GM12874 (cell line): ENCODE data around the gene PIANP.

Source experiments
- CTCF ChIP-seq: IDR thresholded peaks from 2 replicates; pipeline ENCODE4 v1.5.1; 2011; ENCODE audit warnings: low read depth, mild to moderate bottlenecking, control low read depth, low read length, moderate library complexity; ENCODE audit not compliant: insufficient read depth

PIANP gene

DNA sequence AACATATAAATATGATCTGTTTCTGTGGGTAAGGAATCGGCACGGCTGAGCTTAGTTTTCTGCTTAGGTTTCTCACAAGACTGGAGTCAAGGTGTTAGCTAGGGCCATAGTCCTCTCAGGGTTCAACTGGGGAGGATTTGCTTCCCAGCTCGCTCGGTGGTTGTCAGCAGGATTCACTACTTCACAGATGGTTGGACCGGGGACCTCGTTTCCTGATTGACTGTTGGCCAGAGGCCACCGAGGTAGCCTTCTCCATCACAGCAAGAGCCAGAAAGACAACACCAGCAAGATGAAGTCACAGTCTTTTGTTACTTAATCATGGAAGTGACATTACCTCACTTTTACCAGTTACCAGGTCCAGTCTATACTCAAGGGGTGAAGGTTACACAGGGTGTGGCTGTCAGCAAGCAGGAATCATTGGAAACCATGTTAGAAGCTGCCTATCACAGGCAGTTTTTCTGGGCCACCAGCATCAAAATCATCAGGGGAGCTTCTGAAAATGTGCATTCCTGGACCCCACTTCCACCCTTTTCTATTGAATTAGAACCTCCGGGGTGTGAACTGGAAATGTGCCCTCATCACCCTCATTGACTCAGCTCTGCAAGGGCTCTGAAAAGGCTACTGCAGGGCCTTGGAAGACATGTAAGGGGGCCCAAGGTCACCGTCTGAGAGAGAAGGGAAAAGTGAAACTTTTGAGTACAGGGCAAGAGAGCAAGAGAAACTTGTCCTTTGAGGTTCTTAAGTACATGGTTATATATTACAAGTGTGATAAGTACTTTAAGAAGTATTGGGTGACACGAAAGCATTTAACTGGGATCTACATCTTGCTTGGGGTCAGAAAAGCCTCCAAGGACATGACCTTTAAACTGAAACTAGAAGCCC, 34.1 kb upstream of the PIANP start:
- TF ChIP-seq CTCF, result no peak

DNA sequence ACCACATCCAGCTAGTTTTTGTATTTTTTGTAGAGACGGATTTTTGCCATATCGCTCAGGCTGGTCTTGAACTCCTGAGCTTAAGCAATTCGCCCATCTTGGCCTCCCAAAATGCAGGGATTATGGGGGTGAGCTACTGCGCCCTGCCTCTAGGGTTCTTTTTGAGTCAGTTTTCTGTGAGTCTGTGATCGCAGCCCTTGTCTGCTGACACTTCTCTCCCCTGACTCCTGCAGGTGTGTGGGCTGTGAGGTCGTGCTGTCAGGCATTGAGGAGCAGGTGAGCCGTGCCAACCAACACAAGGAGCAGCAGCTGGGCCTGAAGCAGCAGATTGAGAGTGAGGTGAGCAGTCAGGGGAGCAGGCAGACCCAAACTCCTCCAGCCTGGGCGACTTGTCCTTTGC, 29.6 kb upstream of the PIANP start:
- TF ChIP-seq CTCF, result no peak

- TF ChIP-seq CTCF, result no peak
These were observed 28.6 kb upstream of the PIANP start for GRCh38 chr12:6729186-6729585.

DNA sequence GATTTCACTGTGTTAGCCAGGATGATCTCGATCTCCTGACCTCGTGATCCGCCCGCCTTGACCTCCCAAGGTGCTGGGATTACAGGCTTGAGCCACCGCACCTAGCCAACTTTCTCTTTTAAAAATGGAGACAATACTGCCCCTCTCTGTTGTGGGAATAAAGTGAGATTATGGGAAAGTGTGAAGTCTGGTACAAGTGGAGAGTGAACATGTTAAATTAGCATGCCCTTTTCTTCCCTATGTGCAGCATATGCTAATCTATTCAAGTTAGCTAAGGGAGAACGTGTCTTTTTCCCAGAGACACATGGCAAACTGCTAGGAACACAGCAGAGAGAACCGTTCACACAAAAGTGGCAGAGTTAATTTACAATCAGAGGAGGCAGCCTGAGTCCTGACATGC, 24.7 kb upstream of the PIANP start:
- no peak for TF ChIP-seq CTCF

DNA sequence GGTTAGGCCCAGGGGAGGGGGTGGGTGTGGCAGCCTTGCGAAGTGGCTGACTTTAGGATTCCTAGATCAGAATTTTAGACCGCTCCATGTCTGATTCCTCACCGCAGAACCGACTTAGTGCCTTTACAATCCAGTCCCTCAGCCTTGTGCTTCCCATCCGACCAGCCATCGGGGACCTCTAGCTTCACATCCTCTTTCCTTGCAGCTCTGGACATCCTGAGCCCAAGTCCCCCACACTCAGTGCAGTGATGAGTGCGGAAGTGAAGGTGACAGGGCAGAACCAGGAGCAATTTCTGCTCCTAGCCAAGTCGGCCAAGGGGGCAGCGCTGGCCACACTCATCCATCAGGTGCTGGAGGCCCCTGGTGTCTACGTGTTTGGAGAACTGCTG, 23.8 kb upstream of the PIANP start:
- no peak for TF ChIP-seq CTCF

- no peak for TF ChIP-seq CTCF
These were observed 23.2 kb upstream of the PIANP start, which contains the start of gene COPS7A for GRCh38 chr12:6723607-6724408. Gene COPS7A, plus strand, starts transcription at chr12:6724046. Its CDS starts 611 bp downstream, at chr12:6724657.

DNA sequence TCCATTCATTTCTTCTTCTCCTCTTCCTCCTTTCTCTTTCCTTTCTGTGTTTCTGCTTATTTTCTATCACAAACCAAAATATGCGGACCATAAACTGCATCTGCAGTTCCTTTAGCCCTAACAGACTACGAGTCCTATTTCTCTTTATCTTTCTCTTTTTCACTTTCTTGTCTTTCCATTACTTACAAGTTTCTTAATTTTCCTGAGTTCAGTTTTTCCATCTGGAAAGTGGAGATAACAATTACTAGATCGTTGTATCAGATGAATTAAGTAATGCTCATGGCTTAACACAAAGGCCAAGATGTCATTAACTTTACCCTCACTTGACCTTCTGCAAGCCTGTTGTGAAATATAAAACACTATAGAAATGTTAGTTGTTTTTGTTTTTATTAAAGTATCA, 22.2 kb upstream of the PIANP start:
- no peak for TF ChIP-seq CTCF
